ENCODE results near the gene CCS. TPM values are rescaled to one million over a fixed set of nuclear protein-coding genes. Genes with fewer than 3 reads are reported as not detected.

The CCS gene
- total and polyA plus RNA-seq, 9 of the 15 experiments (the other 6 are each of a cell fraction or from before 2014, with no cell fraction given) = 1.1 to 46.6 (median 26.8) TPM

- TF ChIP-seq MGA (IDR thresholded peaks at IDR 0.05) (peak; percentile 88), SP2 (IDR thresholded peaks at IDR 0.05; ENCODE audit: extremely low read depth, low read depth, low read length, poor library complexity, severe bottlenecking) (no peak), ZBTB43 (CRISPR knock-in tag; IDR thresholded peaks at IDR 0.05) (no peak), CBX1 (IDR thresholded peaks at IDR 0.05; ENCODE audit: low read depth) (0 out of 2 replicates have a peak, but pooled peaks have one; percentile 73), CBX5 (IDR thresholded peaks at IDR 0.05; ENCODE audit: borderline replicate concordance, low read depth) (no peak), JUNB (CRISPR knock-in tag; conservative IDR thresholded peaks at IDR 0.05) (no peak), NFRKB (IDR thresholded peaks at IDR 0.05; ENCODE audit: low read depth) (no peak), FOXP4 (CRISPR knock-in tag; IDR thresholded peaks at IDR 0.05; ENCODE audit: borderline replicate concordance) (no peak), DACH1 (IDR thresholded peaks at IDR 0.05; ENCODE audit: partially characterized antibody) (peak; percentile 51), ZNF780A (CRISPR knock-in tag; IDR thresholded peaks at IDR 0.05) (no peak), C11orf30 (IDR thresholded peaks at IDR 0.05; ENCODE audit: low read depth) (peak; percentile 20; the same call in 1 of the 2 replicates), KLF10 (CRISPR knock-in tag; IDR thresholded peaks at IDR 0.05) (no peak), ILK (tag; IDR thresholded peaks at IDR 0.05; ENCODE audit: borderline replicate concordance, low read depth) (no peak)
These were observed at the start of gene CCS, which contains the start of gene CCDC87 (continued) for GRCh38 chr11:66592457-66593302.
